ENCODE data around the gene RPL35.

DNA sequence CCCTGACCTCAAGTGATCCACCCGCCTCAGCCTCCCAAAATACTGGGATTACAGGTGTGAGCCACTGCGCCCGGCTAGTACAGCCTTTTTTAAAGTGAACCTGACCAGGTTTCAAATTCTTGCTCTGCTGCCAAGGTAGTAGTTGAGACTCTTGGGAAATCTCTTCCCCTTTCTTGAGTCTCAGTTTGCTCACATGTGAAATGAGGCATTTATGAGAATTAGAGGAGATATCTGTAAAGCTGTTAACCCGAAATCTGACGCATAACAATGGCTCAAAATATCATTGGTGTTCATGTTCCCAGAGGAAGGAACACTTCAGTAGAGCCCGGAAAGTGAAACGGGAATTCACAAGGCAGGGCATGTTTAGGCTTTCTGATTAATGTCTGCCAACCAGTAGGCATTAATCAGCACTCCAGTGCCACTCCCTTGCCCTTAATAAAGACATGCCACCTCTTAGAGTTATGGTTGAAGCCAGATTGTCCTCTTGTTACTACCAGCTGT lies 1.7 kb upstream of the RPL35 start:
- TF ChIP-seq, protein P1, sequence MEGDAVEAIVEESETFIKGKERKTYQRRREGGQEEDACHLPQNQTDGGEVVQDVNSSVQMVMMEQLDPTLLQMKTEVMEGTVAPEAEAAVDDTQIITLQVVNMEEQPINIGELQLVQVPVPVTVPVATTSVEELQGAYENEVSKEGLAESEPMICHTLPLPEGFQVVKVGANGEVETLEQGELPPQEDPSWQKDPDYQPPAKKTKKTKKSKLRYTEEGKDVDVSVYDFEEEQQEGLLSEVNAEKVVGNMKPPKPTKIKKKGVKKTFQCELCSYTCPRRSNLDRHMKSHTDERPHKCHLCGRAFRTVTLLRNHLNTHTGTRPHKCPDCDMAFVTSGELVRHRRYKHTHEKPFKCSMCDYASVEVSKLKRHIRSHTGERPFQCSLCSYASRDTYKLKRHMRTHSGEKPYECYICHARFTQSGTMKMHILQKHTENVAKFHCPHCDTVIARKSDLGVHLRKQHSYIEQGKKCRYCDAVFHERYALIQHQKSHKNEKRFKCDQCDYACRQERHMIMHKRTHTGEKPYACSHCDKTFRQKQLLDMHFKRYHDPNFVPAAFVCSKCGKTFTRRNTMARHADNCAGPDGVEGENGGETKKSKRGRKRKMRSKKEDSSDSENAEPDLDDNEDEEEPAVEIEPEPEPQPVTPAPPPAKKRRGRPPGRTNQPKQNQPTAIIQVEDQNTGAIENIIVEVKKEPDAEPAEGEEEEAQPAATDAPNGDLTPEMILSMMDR (IDR thresholded peaks at IDR 0.05): no peak
- TF ChIP-seq POLR2A (IDR thresholded peaks at IDR 0.05): no peak

Data from Peyer's patch (tissue), 4 donors.